Motor neuron (in vitro differentiated cells): ENCODE results near the gene NR3C2. TPM values are rescaled to one million over a fixed set of nuclear protein-coding genes. Genes with fewer than 3 reads are reported as not detected.

Experiments used
- ATAC-seq, 8 experiments: fragments of 200-7000 bp; cut with Tn5 transposase; replicated peaks in 6 of 8; 2 replicates each; pipeline ENCODE4 v1.8.0; 2021; ENCODE audit warnings: mild to moderate bottlenecking in 8 of 8, moderate library complexity in 8 of 8
- H3K27ac ChIP-seq, 2 donors: fragments of 250-450 bp; sonication (Bioruptor Pico); 2 replicates each; pipeline ENCODE4 v1.9.0; 2021; ENCODE audit warnings: antibody characterized with exemption in 2 of 2, mild to moderate bottlenecking in 2 of 2, moderate library complexity in 1 of 2
- H3K4me1 ChIP-seq, 2 donors: fragments of 250-450 bp; sonication (Bioruptor Pico); replicated peaks in 1 of 2; 2 replicates each; pipeline ENCODE4 v1.6.1; 2021; ENCODE audit warnings: antibody characterized with exemption in 2 of 2, mild to moderate bottlenecking in 2 of 2, moderate library complexity in 1 of 2
- H3K4me3 ChIP-seq, 5 donors: fragments of 250-450 bp; sonication (Bioruptor Pico); 2 replicates each; pipeline ENCODE4 v1.9.0; 2021; ENCODE audit warnings: antibody characterized with exemption in 5 of 5, mild to moderate bottlenecking in 5 of 5, moderate library complexity in 4 of 5
- WGBS, 10 experiments: fragments of 450-650 bp; shearing (Covaris generic); methylation state at CpG; one replicate each; pipeline ENCODE4 v1.0.0; 2022; 5-methylcytosine and 5-hydroxymethylcytosine counted together
- in situ Hi-C, 9 experiments: fragments of 400-800 bp; cut with MboI; loops; one replicate each; pipeline ENCODE4 v1.15.0; 2021; ENCODE audit warnings: low sequenced_read_pairs in 9 of 9, low pct_unique_long_range_greater_than_20kb in 2 of 9; ENCODE audit not compliant: unreplicated experiment in 9 of 9
- total RNA-seq, 8 experiments: library from RNA; unstranded; fragments of 300-600 nt; gene quantifications; 2 replicates each; pipeline versions ENCODE4 v1.2.3 to v1.2.4, GENCODE V29; 2022

The NR3C2 gene
- total RNA-seq, 8 experiments from 2014 or later, result 0.25 to 8.3 (median 1.4) TPM

- 86 to 100% (median 100%) methylated on average over 1 to 4 of the region's 11 CpGs; no CpG with 5 or more reads in 3 of the 10 experiments for WGBS, 10 experiments
- Histone ChIP-seq H3K4me1 (peaks cover 8 to 14% of the 10 kb centered on the region in 2 donors), H3K27ac (no peak overlapping the region), H3K4me3 (no peak overlapping the region)
- in situ Hi-C loops, result no loop called here
- ATAC-seq, result no peak
Measured at GRCh38 chr4:148069086-148069894, 372.9 kb downstream of the NR3C2 start.

- in situ Hi-C loops, result no loop called here
- ATAC-seq, result peak in 3 of 8 experiments; percentile 4 to 14 (median 5)
- Histone ChIP-seq H3K4me1 (peaks cover 10 to 13% of the 10 kb centered on the region in 2 donors), H3K27ac (no peak overlapping the region), H3K4me3 (no peak overlapping the region)
- 22 to 94% (median 62%) methylated on average over 1 to 7 of the region's 13 CpGs; no CpG with 5 or more reads in 2 of the 10 experiments for WGBS, 10 experiments
Measured at GRCh38 chr4:148068065-148068911, 373.9 kb downstream of the NR3C2 start.

GRCh38 chr4:148067301-148067916 lies 374.8 kb downstream of the NR3C2 start:
- H3K4me1 ChIP-seq, result peaks cover 10 to 13% of the 10 kb centered on the region in 2 donors
- no peak for ATAC-seq
- 86 to 100% (median 94%) methylated on average over 2 to 6 of the region's 6 CpGs; no CpG with 5 or more reads in 6 of the 10 experiments for WGBS, 10 experiments
- in situ Hi-C loops, result no loop called here
- H3K4me3 ChIP-seq, result no peak overlapping the region
- H3K27ac ChIP-seq, result no peak overlapping the region

DNA sequence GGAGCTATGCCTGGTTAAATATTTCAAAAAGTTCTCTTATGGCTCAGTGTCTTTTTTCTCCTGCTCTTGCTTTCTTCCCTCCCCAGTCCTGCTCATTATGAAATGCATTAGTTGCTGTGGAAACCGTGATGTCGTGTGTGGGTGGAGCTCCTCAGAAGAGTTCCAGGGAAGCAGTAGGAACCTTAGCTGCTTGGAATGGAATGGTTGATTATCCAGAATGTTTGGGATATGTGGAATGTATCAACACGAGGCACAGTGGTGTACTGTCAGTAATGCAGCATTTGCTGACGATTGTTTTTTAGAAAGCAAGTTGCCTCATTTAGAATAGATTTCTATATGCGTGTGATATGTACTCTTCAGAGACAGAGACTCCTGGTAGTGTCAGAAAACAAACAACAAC lies 377.1 kb downstream of the NR3C2 start:
- ATAC-seq, result peak; percentile 71 to 85 (median 79)
- Histone ChIP-seq H3K4me1 (peaks cover 25 to 26% of the 10 kb centered on the region in 2 donors), H3K27ac (no peak overlapping the region), H3K4me3 (no peak overlapping the region)
- in situ Hi-C loops, result no loop called here
- 0 to 80% (median 39%) methylated on average over 2 to 5 of the region's 5 CpGs; no CpG with 5 or more reads in 1 of the 10 experiments for WGBS, 10 experiments

GRCh38 chr4:148064451-148064850 lies 377.8 kb downstream of the NR3C2 start:
- 47 to 100% (median 92%) methylated on average over 1 to 9 of the region's 9 CpGs; no CpG with 5 or more reads in 3 of the 10 experiments for WGBS, 10 experiments
- no peak for ATAC-seq
- Histone ChIP-seq H3K4me1 (peaks cover 25 to 26% of the 10 kb centered on the region in 2 donors), H3K27ac (no peak overlapping the region), H3K4me3 (no peak overlapping the region)
- in situ Hi-C loops, result no loop called here

- ATAC-seq, result no peak
- in situ Hi-C loops, result no loop called here
- H3K27ac ChIP-seq, result no peak overlapping the region
- no peak overlapping the region for H3K4me3 ChIP-seq
- H3K4me1 ChIP-seq, result peaks cover 26 to 30% of the 10 kb centered on the region in 2 donors
- WGBS, 10 experiments, result 73 to 100% (median 92%) methylated on average over 2 to 5 of the region's 10 CpGs; no CpG with 5 or more reads in 1 of the 10 experiments
Measured at GRCh38 chr4:148062301-148062950, 379.8 kb downstream of the NR3C2 start.

GRCh38 chr4:148061795-148062194 lies 380.4 kb downstream of the NR3C2 start:
- WGBS, 10 experiments, result 60 to 100% (median 83%) methylated on average over 1 to 5 of the region's 8 CpGs; no CpG with 5 or more reads in 3 of the 10 experiments
- Histone ChIP-seq H3K4me3 (no peak overlapping the region), H3K27ac (no peak overlapping the region), H3K4me1 (peaks cover 26 to 30% of the 10 kb centered on the region in 2 donors)
- peak in 1 of 8 experiments; percentile 19 for ATAC-seq
- in situ Hi-C loops, result no loop called here

GRCh38 chr4:148061141-148061481 lies 381.1 kb downstream of the NR3C2 start:
- WGBS, 10 experiments, result 37 to 100% (median 59%) methylated on average over 1 to 4 of the region's 4 CpGs; no CpG with 5 or more reads in 1 of the 10 experiments
- H3K4me3 ChIP-seq, result no peak overlapping the region
- peaks cover 26 to 30% of the 10 kb centered on the region in 2 donors for H3K4me1 ChIP-seq
- in situ Hi-C loops, result no loop called here
- no peak overlapping the region for H3K27ac ChIP-seq
- peak in 5 of 8 experiments; percentile 2 to 76 (median 75) for ATAC-seq

DNA sequence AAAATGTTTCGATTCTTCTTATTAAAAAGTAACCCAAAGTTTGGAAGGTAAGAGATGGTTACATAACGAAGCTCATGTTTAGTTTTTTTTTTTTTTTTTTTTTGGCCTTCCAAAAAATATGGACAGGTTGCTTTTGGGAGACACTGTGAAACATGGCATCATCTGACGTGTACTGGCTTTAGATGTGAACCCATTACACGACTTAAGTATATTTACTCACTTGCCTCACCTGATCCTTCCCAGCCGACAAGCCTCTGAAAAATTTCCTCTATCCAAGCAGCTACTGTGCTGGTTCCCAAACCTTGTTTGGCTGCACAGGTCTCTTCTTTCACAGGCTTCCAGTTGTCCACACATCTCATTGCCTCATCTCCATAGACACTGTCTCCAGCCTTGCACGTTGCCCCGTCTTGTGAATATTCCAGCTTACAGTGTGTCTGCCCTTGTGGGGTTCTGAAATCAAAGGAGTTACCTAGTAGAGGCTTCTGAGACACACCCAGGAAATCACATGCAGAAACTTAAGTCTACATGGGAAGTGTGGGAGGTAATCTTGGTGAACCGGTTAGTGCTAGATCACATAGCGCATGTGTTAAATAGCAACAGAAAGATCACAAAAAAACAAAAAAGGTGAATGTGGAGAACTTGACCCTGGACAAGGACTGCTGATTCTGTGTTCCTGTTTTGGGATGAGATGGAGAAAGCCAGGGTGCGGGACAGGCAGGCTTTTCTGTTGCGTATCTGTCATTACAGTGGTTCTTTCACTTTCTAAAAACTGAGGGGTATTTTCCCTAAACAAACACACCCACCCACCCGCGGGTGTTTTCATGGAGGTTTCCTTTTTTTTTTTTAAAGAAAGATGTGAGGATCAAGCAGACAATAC lies 381.7 kb downstream of the NR3C2 start:
- Histone ChIP-seq H3K4me3 (no peak overlapping the region), H3K27ac (no peak overlapping the region), H3K4me1 (peaks cover 26 to 30% of the 10 kb centered on the region in 2 donors)
- 56 to 100% (median 88%) methylated on average over 1 to 13 of the region's 13 CpGs for WGBS, 10 experiments
- peak in 5 of 8 experiments; percentile 19 to 47 (median 23) for ATAC-seq
- in situ Hi-C loops, result no loop called here

GRCh38 chr4:148059617-148060180 lies 382.5 kb downstream of the NR3C2 start:
- no peak for ATAC-seq
- WGBS, 10 experiments, result 85 to 100% (median 93%) methylated on average over 1 to 8 of the region's 10 CpGs; no CpG with 5 or more reads in 3 of the 10 experiments
- H3K27ac ChIP-seq, result no peak overlapping the region
- peaks cover 18 to 23% of the 10 kb centered on the region in 2 donors for H3K4me1 ChIP-seq
- in situ Hi-C loops, result no loop called here
- H3K4me3 ChIP-seq, result no peak overlapping the region

DNA sequence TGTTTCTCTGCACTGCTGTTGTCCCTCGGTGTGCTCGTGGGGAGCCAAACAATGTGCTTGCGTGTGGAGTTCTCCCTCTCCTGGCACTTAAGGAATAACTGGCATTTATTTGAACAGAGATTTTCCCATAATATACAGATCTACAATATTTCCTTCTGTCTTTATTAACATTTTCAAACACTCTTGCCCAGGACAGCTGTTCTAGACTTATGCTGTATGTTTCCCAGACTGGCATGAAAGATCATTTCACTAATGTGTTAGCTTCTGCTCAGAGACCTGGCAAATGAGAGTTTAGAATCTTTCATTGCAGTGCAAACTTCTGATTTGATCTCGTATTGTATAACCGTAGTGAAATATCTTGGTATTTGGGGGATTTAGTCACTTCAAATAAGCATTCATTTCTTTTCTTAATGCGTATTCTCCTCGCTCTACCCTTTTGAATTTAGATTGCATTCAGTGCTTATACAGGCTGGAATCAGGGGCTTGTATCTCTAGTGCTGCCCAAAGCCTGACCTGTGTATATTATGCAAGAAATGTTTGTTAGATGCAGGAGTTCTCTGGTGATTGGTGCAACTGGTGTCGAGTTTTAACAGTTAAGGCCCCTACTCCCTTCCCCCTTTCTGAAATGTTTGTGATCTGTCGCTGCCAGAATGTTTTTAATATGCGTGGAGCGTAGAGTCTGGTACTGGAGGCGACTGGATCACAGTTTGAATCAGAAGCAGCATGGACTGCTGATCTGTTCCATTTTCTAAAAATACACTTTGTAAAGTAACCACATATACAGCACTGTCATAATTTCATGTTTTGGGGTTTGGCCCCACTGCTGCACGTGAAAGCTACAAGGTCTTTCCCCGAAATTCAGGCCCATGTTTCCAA lies 384.0 kb downstream of the NR3C2 start:
- ATAC-seq, result peak in 1 of 8 experiments; percentile 42
- Histone ChIP-seq H3K27ac (no peak overlapping the region), H3K4me1 (peaks cover 16 to 17% of the 10 kb centered on the region in 2 donors), H3K4me3 (no peak overlapping the region)
- 75 to 95% (median 86%) methylated on average over 3 to 14 of the region's 14 CpGs for WGBS, 10 experiments
- in situ Hi-C loops, result no loop called here
